ENCODE measurements around the gene SLITRK1. TPM values are rescaled to one million over a fixed set of nuclear protein-coding genes. Genes with fewer than 3 reads are reported as not detected.

Gene SLITRK1
- total RNA-seq, 1 experiment from 2014 or later, result 0.11 TPM

DNA sequence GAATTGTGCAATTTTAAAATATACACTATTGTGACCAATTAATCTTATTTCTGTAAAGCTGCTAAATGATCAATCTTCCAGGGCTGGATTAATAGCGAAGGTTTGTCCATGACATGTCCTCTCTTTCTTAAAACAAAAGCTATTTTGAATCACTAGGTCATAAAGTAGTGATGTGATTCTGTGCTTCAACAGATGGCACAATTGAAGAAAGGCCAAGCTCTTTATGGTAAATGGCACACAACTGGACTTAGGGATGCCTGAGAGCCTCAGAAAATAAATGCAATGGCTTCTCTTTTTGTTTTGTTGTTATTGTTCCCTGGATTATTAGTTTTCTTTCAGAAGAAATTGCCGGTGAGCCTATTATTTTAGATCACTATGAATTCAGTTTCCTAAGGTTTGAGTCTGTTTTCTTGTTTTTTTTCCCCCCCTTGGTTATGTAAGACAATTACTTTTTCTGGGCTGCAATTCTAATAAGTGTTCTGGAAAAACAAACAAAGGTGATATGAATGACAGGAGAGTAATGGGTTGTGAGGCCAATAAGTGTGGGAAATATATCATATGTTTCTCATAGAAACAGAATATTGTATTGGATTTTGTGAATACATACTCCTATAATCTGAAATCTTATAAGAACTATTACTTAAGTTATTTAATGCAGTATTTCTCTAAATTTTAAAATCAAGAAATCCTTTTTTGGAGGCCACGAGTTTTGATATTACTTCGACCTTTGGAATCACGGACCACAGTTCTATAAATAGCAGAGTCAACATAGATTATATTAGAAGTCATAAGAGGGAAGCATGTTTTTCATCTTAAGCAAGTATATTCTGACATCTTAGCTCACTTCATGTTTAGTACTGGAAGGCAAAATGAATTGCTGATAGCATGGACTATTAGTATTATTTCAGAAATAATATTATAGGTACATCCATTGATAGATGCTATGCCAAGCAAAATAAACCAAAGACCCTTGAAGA lies 16.8 kb downstream of the SLITRK1 start:
- DNase-seq (ENCODE audit: low read depth), result no peak

GRCh38 chr13:83853771-83854170 lies 28.5 kb downstream of the SLITRK1 start:
- DNase-seq (ENCODE audit: low read depth), result no peak

DNA sequence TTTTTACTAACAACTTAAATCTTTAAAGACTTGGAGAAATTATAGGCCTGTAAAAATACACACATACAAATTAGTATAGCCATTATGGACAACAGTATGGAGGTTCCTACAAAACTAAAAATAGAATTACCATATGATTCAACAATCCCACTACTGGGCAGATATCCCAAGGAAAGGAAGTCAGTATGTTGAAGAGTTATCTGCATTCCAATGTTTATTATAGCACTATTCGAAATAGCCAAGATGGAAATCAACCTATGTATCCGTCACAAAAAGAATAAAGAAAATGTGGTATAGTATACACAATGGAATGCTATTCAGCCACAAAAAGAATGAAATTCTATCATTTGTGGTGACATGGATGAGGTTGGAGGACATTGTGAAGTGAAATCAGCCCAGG lies 37.2 kb downstream of the SLITRK1 start:
- no peak for DNase-seq (ENCODE audit: low read depth)

DNA sequence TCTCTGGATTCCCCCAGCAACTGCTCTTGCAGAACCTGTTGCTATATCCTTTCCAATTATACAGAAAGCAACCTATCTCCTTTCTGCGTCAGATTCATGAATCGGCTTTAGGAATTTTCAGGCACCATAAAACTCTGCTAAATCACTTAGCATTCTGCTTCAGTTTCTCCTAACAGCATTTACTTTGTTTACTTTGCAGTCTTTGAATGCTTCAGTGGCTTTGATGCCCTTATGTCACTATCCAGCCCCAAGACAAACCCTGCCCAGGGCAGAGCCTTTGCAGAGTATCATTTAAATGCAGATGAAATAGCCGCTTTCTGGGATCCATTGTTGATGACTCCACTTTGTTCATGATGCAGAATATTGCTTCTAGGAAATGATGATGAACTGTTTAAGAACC lies 43.1 kb downstream of the SLITRK1 start:
- no peak for DNase-seq (ENCODE audit: low read depth)

DNA sequence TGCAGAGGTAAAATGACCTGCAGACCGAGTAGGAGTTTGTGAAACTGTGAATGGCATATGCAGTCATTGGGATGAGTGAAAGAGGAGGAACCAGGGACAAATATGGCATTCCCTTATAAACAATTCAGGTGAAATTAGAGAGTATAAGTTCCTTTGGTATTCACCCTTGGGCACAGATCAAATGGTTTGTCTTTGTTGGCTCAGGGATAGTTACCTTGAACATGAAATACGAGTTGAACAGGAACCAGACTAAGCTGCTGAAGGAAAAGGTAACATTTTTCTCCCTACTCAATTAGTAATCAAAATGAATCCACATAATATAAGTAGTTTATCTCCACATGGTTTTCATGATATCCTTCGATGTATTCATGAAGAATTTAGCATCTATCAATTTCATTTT lies 50.5 kb downstream of the SLITRK1 start:
- no peak for DNase-seq (ENCODE audit: low read depth)

DNA sequence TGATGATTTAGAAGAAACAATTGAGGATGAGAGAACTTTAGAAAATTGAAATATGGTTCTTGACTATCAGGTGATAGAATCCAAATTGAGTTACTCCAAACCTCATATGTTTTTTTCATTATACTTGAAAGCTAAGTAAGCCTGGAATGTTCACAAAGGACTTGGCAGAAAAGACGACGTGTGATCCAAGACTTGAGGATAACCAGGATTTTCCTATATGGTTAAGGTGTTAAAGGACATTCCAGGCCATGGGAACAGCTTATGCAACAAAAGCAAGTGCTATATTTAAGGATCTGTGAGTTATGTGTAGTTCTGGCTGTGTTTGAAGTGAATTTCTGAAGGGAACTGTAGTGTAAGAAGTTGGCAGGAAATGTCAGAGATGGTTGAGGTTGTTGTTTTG lies 52.5 kb downstream of the SLITRK1 start:
- DNase-seq (ENCODE audit: low read depth), result no peak

DNA sequence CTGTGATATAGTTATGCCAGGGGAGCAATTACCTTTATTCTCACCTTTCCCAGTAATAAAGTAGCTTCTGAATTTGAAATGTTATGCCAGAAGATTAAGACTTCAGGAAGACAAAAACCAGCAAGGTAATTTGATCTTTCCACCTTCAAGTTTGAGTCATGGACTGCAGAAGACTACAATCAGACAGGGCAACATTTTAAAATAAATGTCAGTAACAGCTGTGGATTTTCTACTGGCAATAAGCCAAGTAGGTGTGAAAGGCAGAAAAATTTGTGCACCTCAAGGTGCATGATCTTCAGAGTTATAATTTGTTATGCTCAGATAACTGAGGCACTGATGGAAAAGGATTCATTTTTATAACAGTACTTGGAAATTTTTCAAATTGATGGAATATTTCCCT lies 54.9 kb downstream of the SLITRK1 start:
- DNase-seq (ENCODE audit: low read depth), result no peak

Data from Daoy (cell line).